GM19351 (cell line): ENCODE results near the gene CDH18.

Source experiments
- ATAC-seq: cut with Tn5 transposase; IDR thresholded peaks from one replicate; pipeline ENCODE4 v1.9.1; 2021; ENCODE audit warnings: mild to moderate bottlenecking, moderate library complexity; ENCODE audit not compliant: unreplicated experiment

The CDH18 gene

GRCh38 chr5:19987612-19988361, at the start of gene CDH18:
Gene CDH18 (minus strand): TSS chr5:19988200. CDS start chr5:19838986, 149,214 bp downstream.
- ATAC-seq = no peak

- no peak for ATAC-seq
These were observed 46.7 kb upstream of the CDH18 start for GRCh38 chr5:20034717-20035116.

GRCh38 chr5:20033881-20034280, 45.9 kb upstream of the CDH18 start:
- no peak for ATAC-seq

GRCh38 chr5:20032896-20033295, 44.9 kb upstream of the CDH18 start:
- no peak for ATAC-seq

GRCh38 chr5:20030125-20030524, 42.1 kb upstream of the CDH18 start:
- no peak for ATAC-seq

- ATAC-seq = no peak
These were observed 41.3 kb upstream of the CDH18 start for GRCh38 chr5:20029266-20029665.

- ATAC-seq = no peak
These were observed 40.5 kb upstream of the CDH18 start for GRCh38 chr5:20028506-20028905.

- ATAC-seq = no peak
These were observed 35.7 kb upstream of the CDH18 start for GRCh38 chr5:20023686-20024180.

- no peak for ATAC-seq
These were observed 32.2 kb upstream of the CDH18 start for GRCh38 chr5:20020247-20020646.

- ATAC-seq = no peak
These were observed 29.0 kb upstream of the CDH18 start for GRCh38 chr5:20017021-20017420.

GRCh38 chr5:20000416-20000815, 12.4 kb upstream of the CDH18 start:
- ATAC-seq = no peak

GRCh38 chr5:19988457-19988856, 457 bp upstream of the CDH18 start:
- ATAC-seq = no peak

- ATAC-seq = no peak
These were observed 1.2 kb downstream of the CDH18 start for GRCh38 chr5:19986806-19987205.

- ATAC-seq = no peak
These were observed 1.9 kb downstream of the CDH18 start for GRCh38 chr5:19986031-19986619.

- no peak for ATAC-seq
These were observed 9.5 kb downstream of the CDH18 start for GRCh38 chr5:19978476-19978875.

- no peak for ATAC-seq
These were observed 10.9 kb downstream of the CDH18 start for GRCh38 chr5:19977099-19977498.

GRCh38 chr5:19975795-19976194, 12.2 kb downstream of the CDH18 start:
- no peak for ATAC-seq

- no peak for ATAC-seq
These were observed 27.5 kb downstream of the CDH18 start for GRCh38 chr5:19960451-19960850.

GRCh38 chr5:19959830-19960384, 28.1 kb downstream of the CDH18 start:
- ATAC-seq = no peak

- no peak for ATAC-seq
These were observed 37.1 kb downstream of the CDH18 start for GRCh38 chr5:19950897-19951296.

- ATAC-seq = no peak
These were observed 47.8 kb downstream of the CDH18 start for GRCh38 chr5:19940192-19940591.

GRCh38 chr5:19930451-19930850, 57.5 kb downstream of the CDH18 start:
- ATAC-seq = no peak
